NCI-H510A treated with DMSO at 0.1 percent for 48 hours (cell line): ENCODE results near the gene FNDC5.

ENCODE experiments used
- DNase-seq: peaks from one replicate; lab custom pipeline; 2025; lab: John Stamatoyannopoulos, UW

The FNDC5 gene

DNA sequence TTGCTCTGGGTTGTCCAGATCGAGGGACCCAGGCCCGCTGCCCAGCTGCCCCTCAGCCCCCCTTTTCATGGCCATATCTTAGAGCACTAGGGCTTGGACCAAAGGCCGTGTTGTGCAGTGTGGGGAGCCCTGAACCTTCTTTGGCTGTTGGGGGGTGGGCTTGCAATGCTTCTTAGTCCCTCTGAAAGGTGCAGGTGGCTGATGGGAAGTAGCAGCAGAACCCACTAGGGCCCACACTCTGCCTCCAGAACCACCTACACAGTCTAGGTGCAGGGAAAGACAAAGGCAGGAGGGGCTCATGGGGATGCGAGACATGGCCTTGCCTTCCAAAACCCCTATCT, 13.3 kb upstream of the FNDC5 start:
- DNase-seq: no peak

DNA sequence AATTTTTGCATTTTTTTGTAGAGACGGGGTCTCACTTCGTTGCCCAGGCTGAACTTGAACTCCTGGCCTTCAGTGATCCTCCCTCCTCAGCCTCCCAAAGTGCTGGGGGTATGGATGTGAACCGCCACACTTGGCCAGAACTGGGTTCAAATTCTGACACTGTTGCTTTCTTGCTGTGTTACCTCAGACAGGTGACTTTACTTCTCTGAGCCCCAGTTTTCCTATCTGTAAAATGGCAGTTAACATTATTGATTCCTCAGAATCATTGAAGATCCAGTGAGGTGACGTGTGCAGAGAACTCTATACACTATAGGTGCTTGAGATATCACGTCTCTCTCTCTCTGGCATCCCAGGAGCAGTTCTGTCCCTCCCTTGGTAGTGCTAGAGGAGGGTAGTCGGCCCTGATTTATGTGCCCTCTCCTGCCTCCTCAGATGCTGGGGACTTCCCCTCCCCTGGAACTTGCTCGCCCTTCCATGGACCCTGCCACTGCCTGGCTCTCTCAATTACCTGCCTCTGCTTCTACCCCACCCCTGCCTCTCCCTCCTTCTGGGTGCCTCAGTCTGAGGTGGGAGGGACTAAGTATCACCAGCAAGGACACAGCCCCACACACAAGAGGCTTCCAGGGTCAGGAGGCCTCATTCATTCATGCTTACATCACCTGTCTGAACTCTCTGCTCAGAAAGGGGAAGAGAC, 12.8 kb upstream of the FNDC5 start:
- DNase-seq: no peak

DNA sequence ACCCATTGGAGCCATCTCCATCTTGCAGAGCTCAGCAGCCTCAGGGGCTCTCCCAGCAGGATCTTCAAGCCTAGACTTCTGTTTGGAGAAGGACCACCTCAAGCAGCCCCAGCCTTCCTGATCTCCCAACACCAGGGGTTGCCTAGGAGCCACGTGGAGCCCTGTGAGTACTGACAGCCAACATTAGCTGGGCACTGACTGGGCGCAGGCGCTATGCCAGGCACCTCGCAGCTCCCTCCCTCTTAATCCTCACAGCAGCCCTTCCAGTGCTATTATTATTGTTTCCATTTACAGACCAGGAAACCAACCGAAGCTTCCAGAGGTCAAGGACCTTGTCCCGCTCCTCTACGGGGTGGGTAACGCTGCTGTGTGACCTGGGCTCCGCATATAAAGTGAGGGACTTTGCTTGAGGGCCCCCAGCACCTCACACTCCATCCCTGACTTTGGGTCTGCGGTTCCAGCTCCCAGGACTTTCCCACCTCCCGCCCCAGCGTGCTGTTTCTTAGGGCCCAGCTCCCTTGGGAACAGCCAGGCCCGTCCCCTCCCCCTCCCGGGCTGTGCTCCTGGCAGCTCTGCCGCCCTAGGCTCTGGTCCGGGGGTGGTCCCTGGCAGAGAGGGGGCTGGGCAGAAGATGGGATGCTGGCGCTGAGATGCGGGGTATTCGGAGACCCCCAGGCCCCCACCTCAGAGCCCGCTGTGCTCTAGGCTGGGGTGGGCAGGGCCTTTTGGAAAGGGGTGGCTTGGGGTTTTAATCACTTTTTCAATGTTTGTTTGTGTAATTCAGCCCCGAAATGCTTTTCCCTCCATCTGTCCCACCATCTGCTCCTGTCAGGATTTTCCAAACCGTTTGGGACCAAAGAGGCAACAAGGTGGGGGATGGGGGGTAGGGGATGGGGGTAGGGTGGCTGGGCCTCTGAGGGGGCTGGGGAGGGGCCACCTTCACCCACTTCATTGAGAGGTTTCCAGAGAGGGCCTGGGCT, 11.4 kb upstream of the FNDC5 start:
- DNase-seq: no peak

DNA sequence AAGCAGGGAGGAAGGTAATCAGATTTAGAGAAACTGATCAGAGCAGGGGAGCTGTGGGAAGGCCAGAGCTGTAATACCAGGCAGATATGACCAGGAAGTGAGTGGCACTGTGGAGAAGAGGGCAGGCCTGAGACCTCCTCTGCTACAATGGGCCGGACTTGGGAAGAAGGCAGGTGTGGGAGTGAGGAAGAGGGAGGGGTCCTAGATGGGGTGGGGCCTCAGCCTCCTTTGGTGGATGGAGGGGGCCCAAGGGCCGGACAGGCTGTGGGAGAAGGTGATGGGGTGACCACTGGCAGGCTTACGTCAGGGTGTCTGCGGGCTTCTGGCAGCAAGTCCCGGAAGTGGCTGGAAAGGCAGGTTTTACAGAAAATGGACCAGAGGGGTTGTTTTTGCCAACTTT, 10.6 kb upstream of the FNDC5 start:
- DNase-seq: no peak

DNA sequence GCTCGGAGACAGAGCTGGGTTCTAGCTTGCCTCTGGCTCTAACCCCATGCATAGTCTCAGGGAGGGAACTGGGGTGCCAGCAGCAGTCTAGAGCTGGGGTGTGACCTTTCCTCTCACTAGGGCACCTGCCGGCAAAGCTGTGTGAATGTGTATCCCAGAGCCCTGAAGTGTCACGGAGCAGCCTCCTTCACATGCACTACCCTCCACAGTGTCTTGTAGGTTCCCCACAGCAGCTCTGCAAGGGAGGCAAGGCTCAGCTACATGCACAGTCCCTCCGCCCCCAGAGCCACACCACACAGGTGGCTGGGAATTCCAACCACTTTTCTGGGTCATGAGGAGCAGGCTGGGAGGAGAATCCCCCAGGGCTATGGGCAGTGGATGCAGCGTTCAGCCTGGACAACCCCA, 7.9 kb upstream of the FNDC5 start:
- no peak for DNase-seq

DNA sequence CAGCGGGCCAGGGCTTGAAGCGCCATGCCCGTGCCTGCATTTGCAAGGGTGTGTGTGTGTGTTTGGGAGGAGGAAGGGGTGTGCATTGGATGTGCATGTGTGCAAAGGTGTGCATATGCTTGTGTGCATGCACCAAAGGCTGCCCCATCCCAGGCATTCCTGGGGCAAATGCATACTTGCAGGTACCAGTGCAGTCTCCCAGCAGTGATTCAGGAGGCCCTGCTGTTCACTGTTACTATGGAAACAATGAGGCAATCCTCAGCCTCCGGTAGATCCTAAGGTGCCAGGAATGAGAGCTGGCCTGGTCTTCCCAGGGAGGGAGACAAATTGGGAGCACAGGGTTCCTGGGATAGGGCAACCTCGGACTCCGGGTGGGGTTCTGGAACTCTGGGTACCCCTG, 7.5 kb upstream of the FNDC5 start:
- DNase-seq: no peak

DNA sequence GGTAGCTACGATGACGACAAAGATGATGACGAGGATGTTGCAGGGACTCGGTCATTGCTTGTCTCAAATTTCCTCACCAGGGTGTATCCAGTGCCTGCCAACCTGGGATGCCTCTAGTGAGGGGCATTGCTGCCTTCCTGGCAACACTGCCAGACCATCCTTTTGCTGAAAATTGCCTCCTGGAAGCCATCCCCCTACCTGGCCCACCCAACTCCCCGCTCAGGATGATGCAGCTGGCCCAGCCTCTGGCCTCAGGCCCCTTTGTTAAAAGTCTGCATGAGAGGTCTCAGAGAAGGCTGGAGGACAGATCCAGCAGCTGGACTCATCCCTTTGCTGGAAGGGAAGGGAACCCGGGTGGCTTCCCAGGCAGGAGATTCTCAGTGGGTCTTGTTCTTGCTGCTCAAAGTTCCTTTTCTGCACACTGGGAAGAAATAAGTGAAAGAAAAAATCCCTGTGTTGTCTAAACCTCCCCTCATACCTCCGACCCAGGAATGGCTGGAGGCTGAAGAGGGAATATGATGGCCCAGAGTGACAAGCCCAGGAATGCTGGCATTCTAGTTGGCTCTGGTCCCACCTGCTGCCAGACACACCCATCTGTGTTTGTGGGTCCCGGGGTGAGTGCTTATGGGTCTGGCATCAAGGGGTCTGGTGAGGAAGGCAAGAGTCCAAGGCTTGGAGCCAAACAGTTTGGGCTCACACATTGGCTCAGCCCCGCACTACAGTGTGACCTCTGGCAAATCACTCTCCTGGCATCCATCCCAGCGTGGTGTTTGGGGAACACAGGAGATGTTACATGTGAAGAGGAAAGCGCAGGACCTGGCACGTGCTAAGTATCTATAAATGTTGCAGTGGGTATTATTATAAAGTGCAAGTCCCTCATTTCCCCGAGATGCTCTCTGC, 6.7 kb upstream of the FNDC5 start:
- DNase-seq: no peak

DNA sequence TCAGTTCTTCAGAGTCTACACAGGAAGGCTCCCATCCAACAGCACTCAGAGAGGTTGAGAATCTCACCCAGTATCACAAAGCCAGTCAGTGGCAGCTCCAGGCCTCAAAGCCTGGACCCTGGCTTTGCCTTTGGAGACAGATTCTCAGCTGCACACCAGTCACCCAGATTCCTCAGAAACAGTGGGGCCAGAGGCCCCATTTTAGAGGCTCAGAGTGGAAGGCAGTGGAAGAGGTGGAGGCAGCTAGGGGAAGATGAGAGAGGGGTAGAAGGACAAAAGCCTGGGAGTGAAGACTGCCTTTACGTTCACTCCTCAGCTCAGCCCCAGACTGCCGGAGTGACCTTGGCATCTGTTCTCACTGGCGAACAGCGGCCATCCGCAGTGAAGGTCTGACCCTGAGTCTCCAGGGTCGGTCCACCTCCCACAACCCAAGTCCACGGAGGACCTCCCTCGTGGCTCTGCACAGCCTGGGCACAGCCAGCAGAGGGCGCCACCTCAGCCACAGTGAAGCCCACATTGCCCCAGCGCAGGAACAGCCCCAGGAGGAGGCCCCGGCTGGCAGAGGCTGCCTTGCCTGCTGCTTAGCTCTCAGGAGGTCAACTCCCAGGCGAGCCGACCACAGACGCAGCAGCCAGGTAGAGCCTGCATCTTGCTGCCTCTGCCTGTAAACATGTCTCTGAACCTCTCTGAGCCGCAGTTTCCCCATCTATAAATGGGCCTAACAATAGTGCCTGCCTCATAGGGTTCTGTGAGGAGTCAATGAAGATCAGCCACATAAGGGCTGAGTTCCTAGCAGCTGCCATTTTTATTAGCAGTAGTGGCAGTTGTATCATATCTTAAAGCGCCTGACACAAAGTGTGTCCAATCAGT, 5.9 kb upstream of the FNDC5 start:
- DNase-seq: no peak

DNA sequence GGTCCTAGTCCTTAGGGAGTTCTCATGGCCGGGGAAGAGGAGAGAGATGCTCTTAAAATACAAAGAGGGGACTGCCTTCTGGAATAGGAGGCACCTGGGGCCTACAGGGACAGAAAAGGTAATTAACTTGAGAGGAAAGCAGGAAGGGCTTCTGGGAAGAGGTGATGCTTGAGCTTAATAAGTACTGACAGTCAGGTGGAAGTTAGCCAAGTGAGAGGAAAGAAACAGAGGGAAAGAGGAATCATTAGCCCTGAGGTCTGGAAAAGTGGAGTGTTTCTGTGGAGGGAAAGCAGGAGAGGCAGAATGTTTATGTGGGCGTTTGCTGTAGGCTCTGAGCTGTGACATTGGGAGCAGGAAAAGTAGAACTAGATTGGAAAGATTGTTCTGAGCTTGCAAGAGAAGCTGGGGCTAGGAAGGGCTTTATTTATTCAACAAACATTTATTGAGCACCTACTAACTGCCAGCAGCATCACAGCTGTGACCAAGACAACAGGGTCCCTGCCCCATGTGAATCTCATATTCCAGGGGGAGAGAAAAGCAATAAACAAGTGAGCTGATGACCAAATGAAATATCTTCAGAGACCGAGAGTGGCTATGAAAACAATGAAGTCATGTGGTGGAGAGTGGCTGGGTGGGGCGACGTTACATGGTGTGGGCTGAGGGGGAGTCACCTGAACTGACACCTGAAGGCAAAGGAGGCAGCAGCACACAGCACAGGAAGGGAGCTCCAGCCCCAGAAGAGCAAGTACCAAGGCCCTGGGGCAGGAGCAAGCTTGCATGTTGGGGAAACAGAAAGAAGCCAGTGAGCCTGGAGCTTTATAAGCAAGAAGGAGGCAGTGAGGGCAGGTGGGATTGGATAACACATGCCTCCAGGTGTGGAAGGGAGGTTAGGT, 4.4 kb upstream of the FNDC5 start:
- no peak for DNase-seq

DNA sequence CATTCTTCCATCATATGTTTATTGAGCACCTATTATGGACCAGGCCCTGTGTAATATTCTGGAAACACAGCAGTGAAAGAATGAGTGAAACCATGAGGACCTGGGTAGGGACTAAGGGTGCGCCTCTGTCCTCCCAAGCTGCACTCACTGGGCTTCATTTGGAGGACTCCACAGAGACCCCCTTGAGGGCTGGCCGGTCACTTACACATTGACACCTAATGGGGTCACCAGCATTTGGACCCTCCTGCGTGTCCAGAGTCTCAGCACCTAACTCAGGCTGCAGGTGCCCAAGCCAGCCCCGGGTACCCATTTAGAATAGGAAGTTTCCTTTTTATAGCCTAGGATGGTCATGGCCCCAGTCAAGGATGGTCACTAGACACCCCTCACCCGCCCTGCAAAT, 2.8 kb upstream of the FNDC5 start:
- no peak for DNase-seq

DNA sequence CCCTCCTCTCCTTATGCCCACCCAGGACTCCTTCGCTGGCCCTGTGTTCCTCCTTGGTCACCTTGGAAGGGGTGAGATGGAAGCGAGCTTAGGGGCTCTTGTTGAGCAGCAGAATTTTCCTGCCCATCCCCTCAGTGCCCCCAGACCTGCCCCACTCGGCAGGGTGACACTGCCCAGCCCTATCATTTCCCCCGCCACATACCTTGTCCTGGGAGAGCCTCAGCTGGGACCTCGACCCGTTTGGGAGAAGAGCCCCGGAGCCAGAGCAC, 1.4 kb upstream of the FNDC5 start:
- no peak for DNase-seq

DNA sequence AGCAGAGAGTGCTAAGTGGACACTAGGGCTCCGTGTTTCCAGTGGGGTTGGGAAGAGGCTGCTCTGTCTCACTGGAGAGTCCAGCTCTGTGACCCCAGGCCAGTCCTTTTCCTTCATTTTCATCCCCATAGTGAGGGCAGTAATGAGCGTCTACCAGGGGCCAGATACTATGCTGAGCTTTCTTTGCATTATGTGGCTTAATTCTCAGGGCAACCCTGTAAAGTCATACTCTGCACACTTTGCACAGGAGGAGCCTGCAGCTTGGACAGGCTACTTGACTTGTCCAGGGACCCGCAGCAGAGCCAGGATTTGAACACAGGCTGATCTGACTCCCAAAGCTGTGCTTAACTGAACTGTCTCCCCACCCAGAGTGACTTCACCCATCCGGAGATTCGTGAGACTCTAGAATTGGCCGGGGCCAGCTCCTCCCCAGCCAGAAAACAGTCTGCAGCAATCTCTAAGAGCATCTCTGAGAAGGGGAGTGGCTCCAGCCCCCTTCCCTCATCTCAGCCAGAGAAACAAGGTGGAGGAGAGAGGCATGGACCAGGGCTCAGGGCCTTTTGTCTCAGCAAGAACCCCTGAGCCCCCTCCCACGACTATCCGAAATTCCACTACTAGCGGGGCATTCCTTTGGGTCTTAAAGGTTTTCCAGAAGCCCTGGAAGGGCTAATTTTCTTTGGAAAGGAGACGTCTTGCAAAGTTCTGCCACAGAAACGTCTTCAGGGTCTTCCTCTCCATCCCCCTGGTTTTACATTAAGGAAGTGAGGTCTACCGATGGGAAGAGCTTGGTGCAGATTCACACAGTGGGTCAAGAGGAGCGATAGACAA, 866 bp upstream of the FNDC5 start:
- DNase-seq: no peak

DNA sequence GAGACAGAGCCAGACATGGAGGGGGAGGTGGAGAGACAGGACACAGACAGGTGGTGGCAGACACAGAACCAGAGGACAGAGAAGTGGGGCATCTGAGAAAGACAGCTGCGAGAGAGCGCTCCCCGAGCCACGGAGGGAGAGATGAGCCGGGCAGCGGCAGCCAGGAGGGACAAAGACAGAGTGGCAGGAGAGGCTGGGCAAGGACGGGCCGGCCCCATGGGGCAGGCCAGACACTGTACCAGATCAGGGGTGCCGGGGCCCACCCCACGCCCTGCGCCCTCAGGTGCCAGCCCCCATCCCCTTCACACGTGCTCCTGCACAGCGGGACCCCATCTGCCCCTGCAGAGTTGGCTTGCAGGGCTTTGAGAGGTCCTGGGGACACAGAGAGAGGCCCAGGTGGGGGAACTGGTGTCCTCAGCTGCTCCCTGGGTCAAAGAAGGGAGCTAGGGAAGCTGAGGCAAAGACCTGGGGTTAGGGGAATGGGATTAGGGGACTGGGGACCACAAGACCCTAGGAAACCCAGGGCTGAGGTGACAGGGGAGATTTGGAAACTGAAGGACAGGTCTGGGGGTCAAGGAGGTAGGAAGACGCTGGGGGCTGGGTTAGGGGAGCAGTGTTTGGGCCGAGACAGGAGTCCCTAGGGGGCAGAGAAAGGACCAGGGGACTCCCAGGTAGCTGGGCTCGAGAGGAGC, 643 bp downstream of the FNDC5 start:
- DNase-seq: no peak

DNA sequence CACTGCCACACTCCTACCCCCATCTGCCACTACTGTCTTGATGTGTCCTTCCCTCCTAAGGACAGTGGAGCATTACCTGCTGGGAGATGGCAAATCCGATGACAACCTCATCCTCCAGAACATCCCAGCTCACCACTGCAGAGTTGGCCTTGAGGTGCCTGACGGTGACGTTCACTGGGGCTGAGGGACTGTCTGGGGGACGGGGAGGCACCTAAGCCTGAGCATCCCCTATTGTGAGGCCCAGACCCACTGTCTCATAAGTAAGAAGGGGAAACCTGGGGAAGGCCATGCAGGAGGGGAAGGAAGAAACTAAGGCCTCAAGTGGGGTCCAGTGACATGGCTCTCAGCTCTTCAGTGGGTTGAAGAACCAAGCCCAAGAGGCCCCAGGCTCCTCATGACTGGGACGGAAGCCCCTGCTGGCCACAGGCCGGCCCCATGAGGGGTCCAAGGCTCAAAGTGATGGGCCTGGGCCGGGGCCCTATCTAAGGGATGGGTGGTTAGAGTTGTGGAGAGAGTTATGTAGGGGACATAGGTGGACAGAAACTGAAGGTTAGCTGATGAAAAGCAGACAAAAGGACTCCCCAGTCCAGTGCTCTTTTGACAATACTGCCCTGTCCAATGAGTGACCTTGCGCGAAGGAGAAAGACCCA, 1.8 kb downstream of the FNDC5 start:
- no peak for DNase-seq

DNA sequence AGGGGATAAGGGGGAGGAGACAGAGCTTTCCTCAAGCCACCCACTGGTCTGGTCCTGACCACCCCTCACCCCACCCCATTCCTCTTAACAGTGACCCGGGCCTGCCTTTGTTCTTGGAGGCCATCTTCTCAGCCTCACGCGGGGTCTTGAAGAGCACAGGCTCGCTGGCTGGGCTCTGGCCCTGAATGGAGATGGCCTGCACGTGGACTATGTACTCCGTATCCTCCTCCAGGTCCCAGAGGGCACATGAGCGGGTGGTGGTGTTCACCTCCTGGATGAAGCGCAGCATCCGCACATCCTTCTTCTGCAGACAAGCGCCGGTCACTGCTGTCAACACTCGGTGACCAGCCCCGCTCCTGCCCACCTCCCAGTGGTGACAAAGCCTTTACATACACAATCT, 2.6 kb downstream of the FNDC5 start:
- DNase-seq: no peak

DNA sequence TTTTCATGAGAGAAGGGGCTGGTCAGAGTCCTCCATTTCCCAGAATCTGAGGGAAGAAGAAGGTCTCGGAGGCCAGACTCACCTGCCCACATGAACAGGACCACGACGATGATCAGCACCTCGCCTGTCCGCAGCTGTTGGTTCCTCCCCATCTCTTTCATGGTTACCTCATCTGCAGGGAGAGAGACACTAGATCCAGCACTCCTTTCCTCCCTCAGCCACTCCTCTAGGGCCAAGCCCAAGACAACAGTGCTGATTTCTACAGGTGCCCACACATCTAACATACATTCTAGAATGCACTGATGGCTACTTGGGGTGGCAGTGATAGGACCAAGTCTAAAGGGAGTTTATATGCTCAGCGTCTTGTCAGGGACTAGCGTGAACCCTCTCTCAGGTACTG, 3.0 kb downstream of the FNDC5 start:
- DNase-seq: no peak

DNA sequence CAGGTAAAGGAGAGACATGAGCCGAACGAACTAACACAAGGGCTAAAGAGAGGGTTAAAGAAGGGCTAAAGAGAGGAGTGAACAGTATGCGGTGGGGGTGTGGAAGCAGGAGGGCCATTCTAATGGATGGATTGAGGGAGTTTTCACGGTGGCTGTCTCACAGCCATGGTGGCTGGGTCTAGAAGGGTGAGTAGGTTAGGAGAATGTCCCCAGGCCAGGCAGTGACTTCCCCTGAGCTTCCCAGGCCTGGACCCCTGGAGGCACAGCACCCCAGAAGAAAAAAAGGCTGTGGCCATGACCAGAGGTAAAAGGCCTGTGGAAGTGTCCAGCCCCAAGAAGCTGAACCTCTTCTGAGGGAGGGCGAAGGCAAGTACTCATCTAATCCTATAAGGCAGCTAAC, 3.6 kb downstream of the FNDC5 start:
- no peak for DNase-seq

DNA sequence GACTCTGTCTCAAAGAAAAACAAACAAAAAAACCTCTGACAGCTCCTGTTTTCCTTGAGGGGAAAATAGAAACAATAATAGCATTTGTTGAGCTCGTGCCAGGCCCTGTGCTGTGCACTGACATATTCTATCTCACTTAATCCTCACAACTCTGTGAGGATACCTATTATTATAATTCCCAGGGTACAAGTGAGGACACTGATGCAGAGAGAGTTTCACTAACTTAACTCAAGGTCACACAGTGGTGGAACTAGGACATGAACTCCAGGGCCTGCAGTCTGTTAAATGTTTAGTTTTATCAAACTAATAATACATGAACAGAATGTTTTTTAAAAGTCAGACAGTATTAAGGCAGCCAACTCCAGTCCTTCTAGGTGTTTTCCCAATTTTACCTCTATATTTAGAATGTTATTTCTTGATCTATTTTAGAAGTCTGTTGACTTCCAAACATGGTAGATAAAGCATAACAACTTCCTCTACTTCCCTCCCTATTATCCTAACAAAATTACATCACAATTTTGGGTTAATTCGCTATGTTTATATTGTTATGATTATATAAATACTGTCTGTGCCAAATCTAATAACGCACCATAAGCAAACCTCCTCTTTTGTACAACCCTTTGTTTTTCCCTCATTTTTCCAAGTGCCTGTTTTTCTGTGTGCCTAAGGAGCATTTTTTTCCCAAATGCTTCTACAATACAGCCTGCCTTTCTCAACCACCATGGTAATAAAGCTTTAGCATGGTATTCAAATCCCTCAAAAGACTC, 4.9 kb downstream of the FNDC5 start:
- DNase-seq: no peak
